Ramos (cell line): ENCODE results near the gene TRAF2.

ENCODE experiments used
- in situ Hi-C: fragments of 300-500 bp; cut with MboI; formaldehyde crosslinking; loops from one replicate; pipeline ENCODE4 v1.14.3; 2022; ENCODE audit warnings: low sequenced_read_pairs; ENCODE audit not compliant: unreplicated experiment

Gene TRAF2

GRCh38 chr9:136945333-136946227 lies 59.3 kb downstream of the TRAF2 start:
- in situ Hi-C loops, result no loop called here

GRCh38 chr9:136946228-136947027 lies 60.1 kb downstream of the TRAF2 start:
- in situ Hi-C loops, result no loop called here

- in situ Hi-C loops, result no loop called here
These were observed 60.9 kb downstream of the TRAF2 start for GRCh38 chr9:136947028-136947891.

- in situ Hi-C loops, result no loop called here
These were observed 61.7 kb downstream of the TRAF2 start for GRCh38 chr9:136947955-136948510.

GRCh38 chr9:136949239-136949816 lies 63.0 kb downstream of the TRAF2 start:
- in situ Hi-C loops, result no loop called here

GRCh38 chr9:136949817-136950655 lies 63.7 kb downstream of the TRAF2 start:
- in situ Hi-C loops, result loop anchor here (5.0 kb wide), 1 partner anchor 77 kb away; the partner anchor contains the start of gene ABCA2

GRCh38 chr9:136950656-136951276 lies 64.5 kb downstream of the TRAF2 start:
- in situ Hi-C loops, result loop anchor here (5.0 kb wide), 1 partner anchor 77 kb away; the partner anchor contains the start of gene ABCA2

- in situ Hi-C loops, result loop anchor here (5.0 kb wide), 1 partner anchor 76 kb away; the partner anchor contains the start of gene ABCA2
These were observed 65.4 kb downstream of the TRAF2 start, which contains the start of gene LCN12 for GRCh38 chr9:136951541-136952320. LCN12 (plus strand) TSS chr9:136952273; CDS start chr9:136952328, 55 bp downstream.

- in situ Hi-C loops, result loop anchor here (5.0 kb wide), 1 partner anchor 75 kb away; the partner anchor contains the start of gene ABCA2
These were observed 66.1 kb downstream of the TRAF2 start for GRCh38 chr9:136952321-136952850.

GRCh38 chr9:136952876-136953770 lies 66.8 kb downstream of the TRAF2 start:
- in situ Hi-C loops, result loop anchor here (5.0 kb wide), 1 partner anchor 74 kb away; the partner anchor contains the start of gene ABCA2

GRCh38 chr9:136953771-136954269 lies 67.5 kb downstream of the TRAF2 start:
- in situ Hi-C loops, result loop anchor here (5.0 kb wide), 1 partner anchor 73 kb away; the partner anchor contains the start of gene ABCA2

- in situ Hi-C loops, result loop anchor here (5.0 kb wide), 1 partner anchor 73 kb away; the partner anchor contains the start of gene ABCA2
These were observed 68.2 kb downstream of the TRAF2 start for GRCh38 chr9:136954270-136955083.

- in situ Hi-C loops, result no loop called here
These were observed 69.1 kb downstream of the TRAF2 start for GRCh38 chr9:136955202-136955942.

GRCh38 chr9:136955943-136956335 lies 69.6 kb downstream of the TRAF2 start:
- in situ Hi-C loops, result no loop called here
